ENCODE data around the gene HIGD1C. TPM values are rescaled to one million over a fixed set of nuclear protein-coding genes. Genes with fewer than 3 reads are reported as not detected.

HIGD1C gene
- total and polyA plus RNA-seq, 2 of the 8 experiments (the other 6 are each of a cell fraction or from before 2014, with no cell fraction given) = not detected

DNA sequence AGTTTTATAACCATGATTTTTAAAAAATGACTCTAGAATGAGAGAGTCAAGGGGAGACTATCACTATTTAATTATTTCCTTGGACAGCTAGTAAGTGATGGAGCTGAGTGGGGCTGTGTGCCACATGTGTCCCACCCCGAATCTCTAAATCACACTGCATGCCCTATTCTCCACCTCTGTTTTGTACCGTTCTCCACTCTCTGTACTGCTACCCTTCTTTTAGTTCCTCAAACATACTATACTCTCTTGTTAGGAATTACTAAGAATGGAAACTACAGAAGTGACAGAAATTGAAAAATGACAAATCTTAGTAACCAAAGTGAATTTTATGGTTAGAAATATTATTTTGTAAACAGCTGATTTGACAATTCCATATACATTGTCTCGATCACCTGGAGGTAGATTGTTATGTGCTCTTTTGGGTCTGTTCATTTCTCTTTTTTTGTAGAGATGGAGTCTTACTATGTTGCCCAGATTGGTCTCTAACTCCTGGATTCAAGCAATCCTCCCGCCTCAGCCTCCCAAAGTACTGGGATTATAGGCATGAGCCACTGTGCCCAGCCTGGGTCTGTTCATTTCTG, 37.9 kb downstream of the HIGD1C start (continued):
- TF ChIP-seq, protein P1, sequence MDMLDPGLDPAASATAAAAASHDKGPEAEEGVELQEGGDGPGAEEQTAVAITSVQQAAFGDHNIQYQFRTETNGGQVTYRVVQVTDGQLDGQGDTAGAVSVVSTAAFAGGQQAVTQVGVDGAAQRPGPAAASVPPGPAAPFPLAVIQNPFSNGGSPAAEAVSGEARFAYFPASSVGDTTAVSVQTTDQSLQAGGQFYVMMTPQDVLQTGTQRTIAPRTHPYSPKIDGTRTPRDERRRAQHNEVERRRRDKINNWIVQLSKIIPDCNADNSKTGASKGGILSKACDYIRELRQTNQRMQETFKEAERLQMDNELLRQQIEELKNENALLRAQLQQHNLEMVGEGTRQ (IDR thresholded peaks at IDR 0.05; ENCODE audit: low read length) = no peak
- no peak for TF ChIP-seq SAP30 (IDR thresholded peaks at IDR 0.05; ENCODE audit: insufficient read depth, insufficient replicate concordance, low read length)
- TF ChIP-seq SRF (IDR thresholded peaks at IDR 0.05; ENCODE audit: low read depth, low read length) = no peak
- no peak for TF ChIP-seq ZNF274 (IDR thresholded peaks at IDR 0.05; ENCODE audit: borderline replicate concordance, extremely low read depth, low read length)
- TF ChIP-seq EP300 (IDR thresholded peaks at IDR 0.05; ENCODE audit: borderline replicate concordance in 1 of 2, low read depth in 2 of 2, low read length in 2 of 2) = no peak
- no peak for TF ChIP-seq KDM5A (IDR thresholded peaks at IDR 0.05; ENCODE audit: low read length)
- TF ChIP-seq, protein P2, sequence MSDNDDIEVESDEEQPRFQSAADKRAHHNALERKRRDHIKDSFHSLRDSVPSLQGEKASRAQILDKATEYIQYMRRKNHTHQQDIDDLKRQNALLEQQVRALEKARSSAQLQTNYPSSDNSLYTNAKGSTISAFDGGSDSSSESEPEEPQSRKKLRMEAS (IDR thresholded peaks at IDR 0.05) = no peak
- no peak for TF ChIP-seq EZH2 (IDR thresholded peaks at IDR 0.05; ENCODE audit: low read depth, low read length, severe bottlenecking)
- TF ChIP-seq RFX5 (IDR thresholded peaks at IDR 0.05; ENCODE audit: borderline replicate concordance, low read depth, low read length) = no peak

All from H1 (cell line).